Measurements from ENCODE around the gene FAM209A.
"Not testable (repeated sequence)": the region's sequence is repeated elsewhere in the genome, so short reads cannot be mapped to it uniquely, and the experiment has no call there.

The FAM209A gene

GRCh38 chr20:56542489-56543030 is 18.0 kb downstream of the FAM209A start:
- Histone ChIP-seq H3K18ac (ENCODE audit: low read length) (no peak overlapping the region), H3K79me1 (ENCODE audit: low read length) (no peaks in the 10 kb centered on the region), H3K27ac (ENCODE audit: low read depth, low read length) (no peak overlapping the region), H4K8ac (ENCODE audit: low read depth, low read length) (no peak overlapping the region), H3K36me3 (ENCODE audit: control insufficient read depth, insufficient read depth, low read length) (no peaks in the 10 kb centered on the region), H2BK120ac (ENCODE audit: low read depth, low read length) (no peak overlapping the region), H3K9ac (ENCODE audit: low read length) (no peak overlapping the region), H2BK15ac (replicated peaks; ENCODE audit: low read depth) (no peak overlapping the region), H4K5ac (ENCODE audit: low read length) (no peak overlapping the region), H3K4me3 (ENCODE audit: low read length) (no peak overlapping the region), H3K56ac (ENCODE audit: low read length) (no peak overlapping the region), H3K4me1 (ENCODE audit: control insufficient read depth, low read depth, low read length) (no peaks in the 10 kb centered on the region), H3K27me3 (ENCODE audit: insufficient read depth, low read length, poor library complexity) (no peaks in the 10 kb centered on the region), H3K23ac (ENCODE audit: low read length) (no peak overlapping the region), H3K4me2 (ENCODE audit: low read length) (no peak overlapping the region), H2AK5ac (ENCODE audit: low read length) (no peak overlapping the region), H2BK5ac (ENCODE audit: low read length) (no peak overlapping the region), H3K79me2 (ENCODE audit: control insufficient read depth, insufficient read depth, low read length) (no peaks in the 10 kb centered on the region), H3K4ac (ENCODE audit: low read depth, low read length) (no peak overlapping the region)
- no peak for DNase-seq
- WGBS (ENCODE audit: extremely low coverage, insufficient coverage, low lambda C conversion rate) = no CpG with 5 or more reads among the region's 9 CpGs

GRCh38 chr20:56551571-56551970 is 27.0 kb downstream of the FAM209A start:
- H2BK5ac ChIP-seq (ENCODE audit: low read length) = no peak overlapping the region

DNA sequence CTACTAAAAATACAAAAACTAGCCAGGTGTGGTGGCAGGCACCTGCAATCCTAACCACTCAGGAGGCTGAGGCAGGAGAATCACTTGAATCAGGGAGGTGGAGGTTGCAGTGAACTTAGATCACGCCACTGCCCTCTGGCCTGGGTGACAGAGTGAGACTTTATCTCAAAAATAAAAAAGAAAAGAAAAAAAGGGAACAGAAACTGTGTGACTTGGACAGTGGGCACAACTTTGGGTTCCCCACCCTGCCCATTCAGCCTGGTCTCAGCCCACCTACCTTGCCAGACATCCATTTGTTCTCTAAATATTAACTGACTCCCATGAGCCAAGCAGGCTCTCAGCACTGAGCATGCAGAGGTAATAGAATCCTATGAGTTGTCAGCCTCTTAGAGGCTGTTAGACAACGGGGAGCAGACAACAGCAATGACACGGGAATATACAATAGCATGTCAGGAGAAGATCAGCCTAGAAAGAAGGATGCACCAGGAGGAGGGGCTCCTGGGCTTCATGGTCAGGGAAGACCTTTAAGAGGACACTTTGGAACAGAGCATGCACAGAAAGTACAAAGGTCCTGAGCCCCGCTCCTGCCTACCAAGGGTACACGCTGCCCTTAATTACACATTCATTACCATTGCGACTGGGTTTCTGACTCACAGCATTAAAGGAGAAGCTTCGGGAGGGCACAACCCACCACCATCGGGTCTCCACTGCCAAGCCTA is 28.5 kb downstream of the FAM209A start:
- H3K27me3 ChIP-seq (ENCODE audit: insufficient read depth, low read length, poor library complexity) = no peaks in the 10 kb centered on the region
- no peak overlapping the region for H3K56ac ChIP-seq (ENCODE audit: low read length)
- no peak overlapping the region for H4K5ac ChIP-seq (ENCODE audit: low read length)
- no peak for DNase-seq
- no peak overlapping the region for H2AK5ac ChIP-seq (ENCODE audit: low read length)
- no peak overlapping the region for H3K4me3 ChIP-seq (ENCODE audit: low read length)
- H2BK5ac ChIP-seq (ENCODE audit: low read length) = no peak overlapping the region
- H3K9ac ChIP-seq (ENCODE audit: low read length) = no peak overlapping the region
- H3K18ac ChIP-seq (ENCODE audit: low read length) = no peak overlapping the region
- H3K79me2 ChIP-seq (ENCODE audit: control insufficient read depth, insufficient read depth, low read length) = no peaks in the 10 kb centered on the region
- H3K4me2 ChIP-seq (ENCODE audit: low read length) = no peak overlapping the region
- no peak overlapping the region for H3K4ac ChIP-seq (ENCODE audit: low read depth, low read length)
- H3K23ac ChIP-seq (ENCODE audit: low read length) = no peak overlapping the region
- no peaks in the 10 kb centered on the region for H3K79me1 ChIP-seq (ENCODE audit: low read length)
- H2BK15ac ChIP-seq (replicated peaks; ENCODE audit: low read depth) = no peak overlapping the region
- H3K27ac ChIP-seq (ENCODE audit: low read depth, low read length) = no peak overlapping the region
- no peaks in the 10 kb centered on the region for H3K4me1 ChIP-seq (ENCODE audit: control insufficient read depth, low read depth, low read length)
- H3K36me3 ChIP-seq (ENCODE audit: control insufficient read depth, insufficient read depth, low read length) = no peaks in the 10 kb centered on the region
- no CpG with 5 or more reads among the region's 8 CpGs for WGBS (ENCODE audit: extremely low coverage, insufficient coverage, low lambda C conversion rate)
- H2BK120ac ChIP-seq (ENCODE audit: low read depth, low read length) = no peak overlapping the region
- no peak overlapping the region for H4K8ac ChIP-seq (ENCODE audit: low read depth, low read length)

More at GRCh38 chr20:56551571-56551970, 27.0 kb downstream of the FAM209A start:
- Histone ChIP-seq H3K4me3 (ENCODE audit: low read length) (no peak overlapping the region), H4K5ac (ENCODE audit: low read length) (no peak overlapping the region), H3K56ac (ENCODE audit: low read length) (no peak overlapping the region), H3K79me2 (ENCODE audit: control insufficient read depth, insufficient read depth, low read length) (no peaks in the 10 kb centered on the region), H3K18ac (ENCODE audit: low read length) (no peak overlapping the region), H3K27me3 (ENCODE audit: insufficient read depth, low read length, poor library complexity) (no peaks in the 10 kb centered on the region), H3K27ac (ENCODE audit: low read depth, low read length) (no peak overlapping the region), H2BK120ac (ENCODE audit: low read depth, low read length) (no peak overlapping the region), H3K9ac (ENCODE audit: low read length) (no peak overlapping the region), H3K79me1 (ENCODE audit: low read length) (no peaks in the 10 kb centered on the region), H3K4me2 (ENCODE audit: low read length) (no peak overlapping the region), H2BK15ac (replicated peaks; ENCODE audit: low read depth) (no peak overlapping the region), H2AK5ac (ENCODE audit: low read length) (no peak overlapping the region), H3K4me1 (ENCODE audit: control insufficient read depth, low read depth, low read length) (no peaks in the 10 kb centered on the region), H3K23ac (ENCODE audit: low read length) (peak overlapping the region; percentile 24), H3K4ac (ENCODE audit: low read depth, low read length) (no peak overlapping the region), H4K8ac (ENCODE audit: low read depth, low read length) (no peak overlapping the region), H3K36me3 (ENCODE audit: control insufficient read depth, insufficient read depth, low read length) (no peaks in the 10 kb centered on the region)
- WGBS (ENCODE audit: extremely low coverage, insufficient coverage, low lambda C conversion rate) = no CpG with 5 or more reads among the region's 8 CpGs
- no peak for DNase-seq

DNA sequence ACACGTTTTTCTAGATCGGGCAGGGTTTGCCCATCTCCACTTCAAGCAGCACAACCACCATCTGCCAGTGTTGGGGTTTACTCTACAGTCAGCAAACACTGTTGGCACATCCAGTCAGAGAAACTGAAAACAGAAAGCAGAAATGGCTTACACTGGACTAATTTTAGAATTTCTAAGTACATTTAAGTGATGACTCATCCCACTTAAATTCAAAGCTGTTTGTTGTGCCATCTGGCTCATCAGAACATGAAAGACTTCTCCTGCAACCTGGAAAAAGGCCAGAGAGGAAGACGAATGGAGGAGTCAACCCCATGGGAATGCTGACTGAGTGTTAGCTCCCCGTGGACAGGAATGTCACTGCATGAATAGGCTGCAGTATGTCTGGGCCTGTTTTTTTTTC is 30.3 kb downstream of the FAM209A start:
- no peaks in the 10 kb centered on the region for H3K79me1 ChIP-seq (ENCODE audit: low read length)
- no peaks in the 10 kb centered on the region for H3K4me1 ChIP-seq (ENCODE audit: control insufficient read depth, low read depth, low read length)
- H3K56ac ChIP-seq (ENCODE audit: low read length) = no peak overlapping the region
- no peak overlapping the region for H2AK5ac ChIP-seq (ENCODE audit: low read length)
- peak; percentile 64 for DNase-seq
- H3K9ac ChIP-seq (ENCODE audit: low read length) = no peak overlapping the region
- no peak overlapping the region for H3K4me2 ChIP-seq (ENCODE audit: low read length)
- no peak overlapping the region for H4K8ac ChIP-seq (ENCODE audit: low read depth, low read length)
- no peak overlapping the region for H3K18ac ChIP-seq (ENCODE audit: low read length)
- WGBS (ENCODE audit: extremely low coverage, insufficient coverage, low lambda C conversion rate) = no CpG with 5 or more reads among the region's 4 CpGs
- H3K79me2 ChIP-seq (ENCODE audit: control insufficient read depth, insufficient read depth, low read length) = no peaks in the 10 kb centered on the region
- H2BK15ac ChIP-seq (replicated peaks; ENCODE audit: low read depth) = no peak overlapping the region
- no peak overlapping the region for H2BK120ac ChIP-seq (ENCODE audit: low read depth, low read length)
- no peaks in the 10 kb centered on the region for H3K36me3 ChIP-seq (ENCODE audit: control insufficient read depth, insufficient read depth, low read length)
- no peak overlapping the region for H3K27ac ChIP-seq (ENCODE audit: low read depth, low read length)
- no peak overlapping the region for H3K23ac ChIP-seq (ENCODE audit: low read length)
- H3K4ac ChIP-seq (ENCODE audit: low read depth, low read length) = no peak overlapping the region
- no peak overlapping the region for H4K5ac ChIP-seq (ENCODE audit: low read length)
- no peak overlapping the region for H3K4me3 ChIP-seq (ENCODE audit: low read length)
- H3K27me3 ChIP-seq (ENCODE audit: insufficient read depth, low read length, poor library complexity) = no peaks in the 10 kb centered on the region
- H2BK5ac ChIP-seq (ENCODE audit: low read length) = no peak overlapping the region

DNA sequence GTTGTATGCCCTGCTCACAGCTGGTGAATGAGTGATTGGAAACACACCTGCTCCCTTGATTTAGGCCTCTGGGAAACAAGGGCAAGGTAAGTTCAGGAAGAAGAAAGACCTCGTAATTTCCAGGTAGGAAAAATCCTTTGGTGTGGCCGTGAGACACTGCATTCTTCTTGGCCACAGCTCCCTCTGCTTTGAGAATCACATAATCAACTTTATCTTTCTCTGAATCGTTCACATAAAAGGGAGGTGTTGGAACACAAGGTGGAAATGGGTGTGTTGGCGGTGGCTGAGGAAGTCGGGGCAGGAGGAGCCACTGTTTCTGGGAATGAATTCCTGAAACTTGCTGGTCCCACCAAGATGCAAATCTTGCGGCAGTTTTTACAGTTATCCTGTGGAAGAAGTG is 34.4 kb downstream of the FAM209A start:
- H3K9ac ChIP-seq (ENCODE audit: low read length) = no peak overlapping the region
- no CpG with 5 or more reads among the region's 6 CpGs for WGBS (ENCODE audit: extremely low coverage, insufficient coverage, low lambda C conversion rate)

DNA sequence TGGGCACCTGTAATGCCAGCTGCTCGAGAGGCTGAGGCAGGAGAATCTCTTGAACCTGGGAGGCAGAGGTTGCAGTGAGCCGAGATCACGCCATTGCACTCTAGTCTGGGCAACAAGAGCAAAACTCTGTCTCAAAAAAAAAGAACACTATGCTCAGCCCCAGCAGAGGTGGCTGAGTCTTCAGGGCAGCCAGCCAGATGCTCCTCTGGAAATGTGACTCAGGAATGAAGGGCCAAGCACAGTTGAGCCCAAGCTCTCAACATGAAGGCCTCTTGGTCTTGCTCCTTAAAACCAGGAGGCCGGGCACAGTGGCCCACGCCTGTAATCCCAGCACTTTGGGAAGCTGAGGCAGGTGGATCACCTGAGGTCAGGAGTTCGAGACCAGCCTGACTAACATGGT is 40.0 kb downstream of the FAM209A start:
- H2AK5ac ChIP-seq (ENCODE audit: low read length) = not testable (repeated sequence)
- no CpG with 5 or more reads among the region's 6 CpGs for WGBS (ENCODE audit: extremely low coverage, insufficient coverage, low lambda C conversion rate)

More for the DNA sequence above, 34.4 kb downstream of the FAM209A start:
- H3K18ac ChIP-seq (ENCODE audit: low read length) = no peak overlapping the region
- no peak overlapping the region for H2BK5ac ChIP-seq (ENCODE audit: low read length)
- H3K79me2 ChIP-seq (ENCODE audit: control insufficient read depth, insufficient read depth, low read length) = no peaks in the 10 kb centered on the region
- no peaks in the 10 kb centered on the region for H3K36me3 ChIP-seq (ENCODE audit: control insufficient read depth, insufficient read depth, low read length)
- no peak for DNase-seq
- H3K27me3 ChIP-seq (ENCODE audit: insufficient read depth, low read length, poor library complexity) = no peaks in the 10 kb centered on the region
- H4K8ac ChIP-seq (ENCODE audit: low read depth, low read length) = no peak overlapping the region
- H4K5ac ChIP-seq (ENCODE audit: low read length) = no peak overlapping the region
- no peak overlapping the region for H3K4me3 ChIP-seq (ENCODE audit: low read length)
- H3K23ac ChIP-seq (ENCODE audit: low read length) = no peak overlapping the region
- no peak overlapping the region for H3K4ac ChIP-seq (ENCODE audit: low read depth, low read length)
- H3K56ac ChIP-seq (ENCODE audit: low read length) = no peak overlapping the region
- H2BK120ac ChIP-seq (ENCODE audit: low read depth, low read length) = no peak overlapping the region
- H2BK15ac ChIP-seq (replicated peaks; ENCODE audit: low read depth) = no peak overlapping the region
- no peaks in the 10 kb centered on the region for H3K4me1 ChIP-seq (ENCODE audit: control insufficient read depth, low read depth, low read length)
- no peak overlapping the region for H2AK5ac ChIP-seq (ENCODE audit: low read length)
- H3K79me1 ChIP-seq (ENCODE audit: low read length) = no peaks in the 10 kb centered on the region
- no peak overlapping the region for H3K4me2 ChIP-seq (ENCODE audit: low read length)
- no peak overlapping the region for H3K27ac ChIP-seq (ENCODE audit: low read depth, low read length)

More for the DNA sequence above, 40.0 kb downstream of the FAM209A start:
- not testable (repeated sequence) for H3K56ac ChIP-seq (ENCODE audit: low read length); H2BK120ac ChIP-seq (ENCODE audit: low read depth, low read length); H3K36me3 ChIP-seq (ENCODE audit: control insufficient read depth, insufficient read depth, low read length); H3K23ac ChIP-seq (ENCODE audit: low read length); H3K4me1 ChIP-seq (ENCODE audit: control insufficient read depth, low read depth, low read length); H3K27ac ChIP-seq (ENCODE audit: low read depth, low read length); H3K79me2 ChIP-seq (ENCODE audit: control insufficient read depth, insufficient read depth, low read length); H3K79me1 ChIP-seq (ENCODE audit: low read length); H3K27me3 ChIP-seq (ENCODE audit: insufficient read depth, low read length, poor library complexity); H3K9ac ChIP-seq (ENCODE audit: low read length); H3K4me3 ChIP-seq (ENCODE audit: low read length); H4K5ac ChIP-seq (ENCODE audit: low read length); DNase-seq; H3K4ac ChIP-seq (ENCODE audit: low read depth, low read length); H4K8ac ChIP-seq (ENCODE audit: low read depth, low read length); H3K4me2 ChIP-seq (ENCODE audit: low read length); H3K18ac ChIP-seq (ENCODE audit: low read length); H2BK5ac ChIP-seq (ENCODE audit: low read length); H2BK15ac ChIP-seq (replicated peaks; ENCODE audit: low read depth)
